GM21576 (cell line): ENCODE results near the gene RUFY4.

Experiments
- ATAC-seq: cut with Tn5 transposase; IDR thresholded peaks from one replicate; pipeline ENCODE4 v1.9.1; 2021; ENCODE audit warnings: mild to moderate bottlenecking, moderate library complexity; ENCODE audit not compliant: unreplicated experiment

The RUFY4 gene

DNA sequence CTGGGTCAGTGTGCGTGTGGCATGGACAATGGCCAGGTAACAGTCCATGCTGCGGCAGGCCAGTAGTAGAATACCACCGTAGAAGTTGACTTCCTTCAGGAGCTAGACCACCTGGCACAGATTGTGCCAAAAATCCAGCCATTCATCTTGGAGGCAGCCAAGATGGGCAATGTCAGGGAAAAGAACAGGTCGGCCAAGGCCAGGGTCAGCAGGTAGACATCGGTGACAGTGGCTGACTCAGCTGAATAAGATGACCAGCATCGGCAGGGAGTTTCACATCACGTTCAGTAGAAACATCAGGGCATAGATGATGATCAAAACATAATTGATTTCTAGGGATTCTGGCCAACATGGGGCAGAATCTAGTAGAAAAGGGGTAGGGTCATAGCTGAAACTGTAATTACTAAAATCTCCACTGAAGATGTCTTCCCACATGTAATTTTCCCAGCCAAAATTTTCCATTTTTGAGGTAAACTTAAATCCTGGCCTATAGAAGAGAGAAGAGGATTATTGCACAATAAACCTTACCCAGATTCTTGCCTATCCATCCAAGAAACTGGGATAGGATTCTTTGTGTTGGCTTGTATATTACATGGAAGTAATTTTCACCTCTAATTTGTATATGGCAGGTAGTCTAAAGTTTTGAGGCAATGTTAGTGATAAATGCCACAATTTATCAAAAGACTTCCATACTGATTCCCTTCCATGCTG is 7.9 kb upstream of the RUFY4 start:
- no peak for ATAC-seq

DNA sequence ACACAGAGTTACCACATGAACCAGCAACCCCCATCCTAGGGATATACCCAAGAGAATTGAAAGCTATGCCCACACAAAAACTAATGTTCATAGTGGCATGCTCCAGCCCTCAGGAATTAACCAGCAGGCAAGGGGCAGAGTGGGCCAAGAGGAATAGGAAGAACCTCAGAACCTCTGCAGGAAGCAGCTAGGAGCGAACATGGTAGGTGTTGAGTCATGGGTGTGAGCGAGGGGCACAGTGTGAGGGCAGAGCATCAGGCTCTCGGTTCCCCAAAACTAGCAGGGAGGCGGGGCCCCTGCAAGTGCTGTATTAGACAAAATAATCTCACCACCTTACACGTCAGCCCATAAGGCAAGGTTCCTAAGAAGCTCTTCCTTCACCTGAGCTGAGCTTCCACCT is 5.6 kb upstream of the RUFY4 start:
- ATAC-seq = peak; percentile 90

DNA sequence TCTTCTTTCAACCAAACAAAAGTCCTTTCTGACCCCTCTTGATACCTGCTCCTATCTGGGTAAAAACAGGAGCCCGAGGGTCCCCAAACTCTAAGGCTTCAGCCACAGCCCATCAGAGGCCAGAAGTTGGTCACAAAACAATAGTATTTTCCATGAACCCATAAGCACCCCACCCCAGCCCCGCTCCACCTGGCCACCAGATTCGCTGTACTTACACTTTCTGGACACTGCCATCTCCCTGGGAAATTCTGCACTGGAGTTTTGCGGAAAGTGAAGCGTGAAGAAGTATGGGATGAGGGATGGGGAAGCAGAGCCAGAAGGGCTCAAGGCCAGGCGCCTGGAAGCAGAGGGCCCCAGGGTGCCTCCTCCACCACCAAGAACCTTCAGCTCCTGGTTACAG is 5.2 kb upstream of the RUFY4 start:
- ATAC-seq = no peak

DNA sequence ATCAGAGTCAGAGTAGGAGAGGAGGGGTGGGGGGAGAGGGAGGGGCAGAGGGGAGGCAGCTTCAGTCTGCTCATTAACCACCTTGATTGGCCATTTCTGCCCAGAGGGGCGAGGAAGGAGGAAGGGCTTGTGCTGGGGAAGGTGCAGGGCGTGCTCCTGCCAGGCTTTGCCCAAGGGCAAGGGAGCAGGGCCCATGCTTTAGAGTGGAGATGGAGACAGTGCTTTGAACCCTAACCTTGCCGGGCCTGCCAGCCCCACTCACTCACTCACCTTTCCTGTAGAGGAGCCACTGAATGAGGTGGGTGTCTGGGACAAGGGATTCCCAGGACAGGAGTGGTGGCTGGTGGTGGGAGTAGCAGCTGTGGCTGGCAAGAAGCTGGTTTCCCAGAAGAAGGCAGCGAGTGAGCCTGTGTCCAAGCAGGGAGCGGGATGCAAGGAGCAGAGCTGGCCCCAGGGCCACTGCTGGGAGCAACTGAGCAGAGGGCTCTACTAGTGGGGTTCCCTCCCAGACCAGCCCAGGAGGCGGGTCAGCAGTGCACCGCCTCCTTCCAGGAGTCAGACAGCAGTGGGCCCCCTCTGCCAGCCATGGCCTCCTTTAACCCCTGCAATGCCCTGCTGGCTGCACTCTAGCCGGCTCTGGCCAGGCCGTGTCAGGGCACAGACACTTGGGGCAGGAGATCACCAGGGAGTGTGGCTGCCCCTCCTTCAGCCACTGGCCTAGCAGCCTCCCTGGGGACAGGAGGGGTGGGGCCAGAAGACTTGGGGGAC is 3.6 kb upstream of the RUFY4 start:
- ATAC-seq = no peak

DNA sequence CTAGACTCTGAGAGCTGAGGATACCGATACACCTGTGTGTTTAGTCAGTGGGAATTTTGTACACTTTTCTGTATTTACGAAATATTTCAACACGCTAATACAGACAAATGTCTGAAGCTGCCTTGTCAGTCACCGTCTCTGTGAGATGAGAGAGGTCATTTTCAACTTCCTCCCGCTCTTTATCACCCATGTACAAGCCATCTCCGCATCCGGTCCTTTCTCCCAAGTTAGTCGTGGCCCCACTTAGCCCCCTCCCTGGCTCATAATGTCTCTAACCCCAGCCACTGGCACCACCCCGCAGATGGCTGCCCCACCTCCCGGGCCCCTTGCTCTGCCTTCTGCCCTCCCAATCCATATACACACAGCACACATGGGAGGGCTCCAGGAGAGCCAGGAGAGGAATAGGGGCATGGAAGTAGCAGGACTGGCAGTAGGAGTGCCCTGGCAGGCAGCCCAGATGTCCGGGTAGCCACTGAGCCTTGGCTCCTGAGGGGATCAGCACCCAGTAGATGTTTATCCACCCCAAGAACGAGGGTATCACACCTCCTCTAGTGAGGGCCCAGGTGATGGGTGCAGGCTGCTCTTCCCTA is 2.0 kb upstream of the RUFY4 start:
- ATAC-seq = no peak

DNA sequence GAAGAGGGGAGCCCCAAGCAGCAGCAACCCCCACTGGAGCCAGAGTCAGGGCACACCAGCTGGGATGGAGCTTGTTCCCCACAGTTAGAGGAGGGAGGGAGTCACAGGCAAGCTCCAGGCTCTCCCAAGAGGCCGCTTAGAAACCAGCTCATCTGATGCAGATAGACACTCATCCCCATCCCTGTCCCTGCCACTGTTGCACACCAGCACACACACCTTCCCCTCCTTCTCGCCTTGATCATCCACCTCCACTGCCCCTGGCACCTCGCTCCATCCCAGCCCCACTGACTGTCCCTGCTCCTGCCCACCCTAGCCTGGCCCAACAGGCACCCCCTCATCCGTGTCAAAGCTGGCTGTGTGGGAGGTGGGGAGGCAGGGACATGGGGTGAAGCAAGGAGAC is 1.5 kb upstream of the RUFY4 start:
- no peak for ATAC-seq

DNA sequence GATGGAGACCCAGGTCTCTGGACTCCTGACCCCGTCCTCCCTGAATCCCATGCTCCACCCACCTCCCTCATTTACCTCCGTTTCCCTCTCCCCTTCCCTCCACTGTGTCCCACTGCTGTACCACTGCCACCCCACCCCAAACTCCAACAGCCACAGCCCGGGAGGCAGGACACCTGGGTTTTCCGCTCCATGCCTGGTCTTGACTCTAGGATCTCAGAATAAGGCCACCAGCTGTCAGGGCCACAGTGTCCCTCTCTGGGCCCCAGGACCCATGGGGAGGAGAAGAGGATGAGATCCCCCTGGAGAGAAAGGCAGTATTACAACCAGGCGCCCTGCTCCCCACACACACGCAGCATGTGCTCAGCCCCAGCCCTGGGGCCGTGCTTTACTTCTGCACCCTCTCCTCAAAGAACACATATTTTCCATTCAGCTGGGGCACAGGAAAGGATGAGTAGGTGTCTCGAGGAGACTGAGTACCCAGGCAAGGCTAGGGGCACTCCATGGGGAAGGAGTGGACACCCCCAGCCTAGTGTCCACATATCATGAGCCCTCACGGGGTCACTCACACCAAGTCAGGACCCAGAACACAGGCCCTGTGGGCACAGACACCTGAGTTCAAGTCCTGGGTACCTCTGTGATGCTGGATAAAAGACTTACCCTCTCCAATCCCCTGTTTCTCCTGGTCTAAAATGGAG is 700 bp downstream of the RUFY4 start:
- no peak for ATAC-seq

DNA sequence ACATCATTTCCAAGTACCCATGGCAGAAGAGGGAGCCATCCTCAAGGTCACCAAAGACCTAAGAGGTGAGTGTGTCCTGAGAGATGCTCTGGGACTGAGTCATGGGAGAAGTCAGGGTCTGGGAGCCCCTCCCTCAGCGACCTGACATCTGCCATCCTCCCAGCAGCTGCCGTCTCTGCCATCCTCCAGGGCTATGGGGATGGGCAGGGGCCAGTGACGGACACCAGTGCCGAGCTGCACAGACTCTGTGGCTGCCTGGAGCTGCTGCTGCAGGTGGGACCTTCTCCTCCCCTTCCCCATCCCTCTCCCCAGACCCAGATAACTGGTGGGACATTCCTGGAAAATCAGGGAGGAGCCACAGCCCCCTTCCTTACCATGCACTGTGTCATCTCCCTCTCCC is 1.5 kb downstream of the RUFY4 start:
- no peak for ATAC-seq

DNA sequence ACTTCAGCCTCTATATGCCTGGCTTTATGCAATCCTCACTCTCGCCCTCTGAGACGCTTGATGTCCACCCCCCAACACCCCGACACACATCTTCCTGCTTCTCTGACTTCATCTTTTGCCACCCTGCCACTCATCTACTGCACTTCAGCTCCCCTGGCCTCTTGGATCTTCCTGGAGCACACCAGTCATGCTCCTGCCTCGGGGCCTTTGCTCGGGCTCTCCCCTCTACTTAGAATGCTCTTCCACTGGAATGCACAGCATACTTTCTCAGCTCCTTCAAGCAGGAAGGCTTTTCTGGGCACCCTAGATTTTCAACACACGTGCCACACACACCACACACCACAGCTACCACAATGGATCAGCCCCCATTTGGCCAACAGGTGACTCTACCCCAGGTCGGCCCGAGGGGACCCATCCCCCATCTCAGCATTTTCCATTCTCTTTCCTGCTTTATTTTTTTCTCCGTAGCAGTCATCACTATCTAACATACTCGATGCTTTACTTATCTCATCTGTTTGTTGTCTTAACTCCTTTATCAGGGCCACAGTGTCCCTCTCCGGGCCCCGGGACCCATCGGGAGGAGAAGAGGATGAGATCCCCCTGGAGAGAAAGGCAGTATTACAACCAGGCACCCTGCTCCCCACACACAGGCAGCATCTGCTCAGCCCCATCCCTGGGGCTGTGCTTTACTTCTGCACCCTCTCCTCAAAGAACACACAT is 2.3 kb downstream of the RUFY4 start:
- no peak for ATAC-seq

DNA sequence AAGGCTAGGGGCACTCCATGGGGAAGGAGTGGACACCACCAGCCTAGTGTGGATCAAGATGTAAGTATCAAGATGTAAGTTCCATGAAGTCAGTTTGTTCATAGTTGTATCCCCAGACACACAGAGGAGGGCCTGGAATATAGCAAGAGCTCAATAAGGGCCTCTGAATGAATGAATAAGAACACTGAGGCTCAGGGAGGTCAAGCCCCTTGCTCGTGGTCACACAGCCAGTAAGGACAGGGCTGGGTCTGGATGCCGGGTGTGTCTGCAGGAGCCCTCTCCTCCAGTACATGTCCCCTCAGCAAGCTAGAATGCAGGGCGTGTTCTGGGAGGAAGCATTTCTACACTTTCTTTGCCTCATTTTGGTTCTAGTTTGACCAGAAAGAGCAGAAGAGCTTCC is 2.9 kb downstream of the RUFY4 start:
- ATAC-seq = no peak

DNA sequence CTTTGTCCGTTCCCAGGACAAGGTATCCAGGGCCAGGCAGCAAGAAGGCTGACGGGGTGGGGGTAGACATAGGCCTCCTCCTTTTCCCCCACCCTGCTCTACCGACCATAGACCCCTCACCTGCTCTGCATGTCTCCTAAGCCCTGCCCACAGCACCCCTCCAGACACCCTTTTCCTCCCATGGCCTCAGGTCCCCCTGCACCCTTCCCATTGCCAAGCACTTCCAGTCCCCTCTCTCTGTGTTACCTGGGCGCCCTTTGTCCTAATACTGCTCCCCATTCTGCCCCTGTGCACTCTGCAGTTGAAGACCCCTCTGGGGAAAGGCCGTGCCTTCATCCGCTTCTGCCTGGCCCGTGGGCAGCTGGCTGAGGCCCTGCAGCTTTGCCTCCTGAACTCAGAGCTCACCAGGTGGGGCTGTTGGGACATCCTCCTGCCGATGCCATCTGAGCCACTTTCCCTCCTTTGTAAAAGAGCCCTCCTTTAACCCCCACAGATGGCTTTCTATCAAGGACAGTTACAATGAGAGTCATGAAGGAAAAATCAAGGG is 3.5 kb downstream of the RUFY4 start:
- no peak for ATAC-seq

DNA sequence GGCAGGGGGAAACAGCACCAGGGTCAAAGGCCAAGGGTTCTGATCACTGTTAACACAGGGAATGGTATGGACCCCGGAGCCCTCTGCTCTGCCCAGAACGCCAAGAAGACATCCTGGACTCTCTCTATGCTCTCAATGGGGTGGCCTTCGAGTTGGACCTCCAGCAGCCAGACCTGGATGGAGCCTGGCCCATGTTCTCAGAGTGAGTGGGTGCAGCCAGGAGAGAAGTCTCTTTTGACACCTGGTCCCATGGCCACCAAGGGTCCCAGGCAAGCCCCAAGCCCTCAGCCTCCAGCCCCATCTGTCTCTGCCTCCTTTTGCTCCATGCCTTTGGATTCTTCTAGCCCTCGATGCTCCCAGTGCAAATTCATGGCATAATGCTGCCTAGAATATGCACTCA is 4.1 kb downstream of the RUFY4 start:
- no peak for ATAC-seq

DNA sequence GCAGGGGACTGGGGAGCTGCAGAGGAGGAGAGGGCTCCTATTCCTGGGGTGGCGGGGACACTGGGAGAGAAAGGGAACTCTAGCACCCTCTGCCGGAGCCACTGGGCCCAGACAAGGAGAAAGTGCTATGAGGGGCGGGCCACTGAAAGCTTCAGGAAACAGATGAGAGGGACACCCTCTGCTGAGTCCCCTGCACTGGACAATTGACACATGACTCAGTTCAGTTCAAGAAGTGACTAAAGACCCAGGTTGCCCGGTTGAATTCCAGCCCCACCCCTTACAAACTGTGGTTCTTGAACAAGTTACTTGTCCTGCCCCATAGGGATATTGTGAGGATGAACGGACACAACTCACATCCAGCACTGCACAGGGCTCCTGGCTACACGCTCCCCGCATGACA is 5.0 kb downstream of the RUFY4 start:
- ATAC-seq = no peak

DNA sequence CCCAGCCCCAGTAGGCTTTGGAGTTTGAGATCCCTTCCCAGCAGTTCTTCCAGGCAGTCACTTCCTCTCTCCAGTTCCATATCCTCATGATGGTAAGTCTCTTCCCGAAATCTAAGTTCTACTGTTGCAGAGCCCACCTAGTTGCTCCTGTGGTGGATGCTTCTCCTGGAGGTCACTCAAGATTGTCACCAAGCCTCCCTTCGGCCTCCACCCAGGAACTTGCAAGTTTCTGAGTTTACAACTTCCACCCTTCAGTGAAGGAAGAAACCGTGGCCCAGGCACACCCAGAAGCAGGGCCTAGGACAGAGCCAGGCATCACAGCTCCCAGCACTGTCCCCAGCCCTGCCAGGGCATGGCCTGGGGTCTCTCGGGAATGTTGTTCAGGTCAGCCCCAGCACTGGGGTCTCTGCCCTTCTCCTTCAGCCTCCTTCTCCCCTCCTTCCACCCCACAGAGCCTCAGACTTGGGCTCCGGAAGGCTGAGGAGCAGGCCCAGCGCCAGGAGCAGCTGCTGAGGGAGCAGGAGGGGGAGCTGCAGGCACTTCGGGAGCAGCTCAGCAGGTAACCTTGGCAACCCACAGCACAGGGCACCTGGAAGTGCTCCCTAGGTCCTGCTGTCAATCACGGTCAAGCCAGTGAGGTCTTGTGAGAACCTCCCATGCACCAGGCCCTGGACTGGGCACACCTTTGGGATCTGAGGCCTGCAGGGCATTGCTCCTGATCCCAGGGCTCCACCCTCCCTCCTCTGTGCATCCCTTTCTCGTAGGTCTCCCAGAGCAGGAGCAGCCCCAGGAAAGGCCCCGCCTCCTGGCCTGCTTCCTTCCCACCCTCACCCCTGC is 7.1 kb downstream of the RUFY4 start:
- ATAC-seq = no peak

DNA sequence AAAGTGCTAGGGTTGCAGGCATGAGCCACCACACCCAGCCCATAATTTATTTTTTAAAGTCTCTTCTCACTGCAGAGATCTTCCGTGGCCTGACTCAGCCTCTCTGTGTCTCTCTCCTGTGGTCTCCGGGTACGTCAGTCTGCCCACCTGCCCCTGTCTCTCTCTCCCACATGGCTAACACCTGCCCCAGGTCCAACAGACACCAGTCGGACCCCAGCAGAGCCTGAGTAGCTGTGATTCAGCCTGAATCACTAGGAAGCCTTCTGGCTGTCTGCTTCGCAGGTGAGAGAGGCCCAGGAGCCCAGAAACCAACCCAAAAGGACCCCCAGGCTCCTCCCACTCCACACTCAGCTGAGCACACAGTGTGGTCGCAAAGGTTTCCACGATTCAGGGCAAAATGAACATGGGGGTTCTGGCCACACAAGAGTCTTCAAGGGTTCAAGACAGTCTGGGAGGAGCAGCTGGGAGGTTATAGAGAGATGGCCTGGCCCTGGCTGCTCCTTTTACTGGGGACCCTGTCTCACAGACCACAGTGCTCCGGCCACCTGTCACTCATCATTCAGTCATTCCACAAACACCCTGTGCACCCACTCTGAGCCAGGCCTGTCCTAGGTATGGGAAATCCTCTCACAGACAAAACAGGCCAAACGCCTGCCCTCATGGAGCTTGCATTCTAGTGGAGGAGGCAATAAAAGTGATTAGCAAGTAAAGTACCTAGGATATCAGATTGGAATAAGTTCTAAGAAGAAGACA is 8.6 kb downstream of the RUFY4 start:
- no peak for ATAC-seq

DNA sequence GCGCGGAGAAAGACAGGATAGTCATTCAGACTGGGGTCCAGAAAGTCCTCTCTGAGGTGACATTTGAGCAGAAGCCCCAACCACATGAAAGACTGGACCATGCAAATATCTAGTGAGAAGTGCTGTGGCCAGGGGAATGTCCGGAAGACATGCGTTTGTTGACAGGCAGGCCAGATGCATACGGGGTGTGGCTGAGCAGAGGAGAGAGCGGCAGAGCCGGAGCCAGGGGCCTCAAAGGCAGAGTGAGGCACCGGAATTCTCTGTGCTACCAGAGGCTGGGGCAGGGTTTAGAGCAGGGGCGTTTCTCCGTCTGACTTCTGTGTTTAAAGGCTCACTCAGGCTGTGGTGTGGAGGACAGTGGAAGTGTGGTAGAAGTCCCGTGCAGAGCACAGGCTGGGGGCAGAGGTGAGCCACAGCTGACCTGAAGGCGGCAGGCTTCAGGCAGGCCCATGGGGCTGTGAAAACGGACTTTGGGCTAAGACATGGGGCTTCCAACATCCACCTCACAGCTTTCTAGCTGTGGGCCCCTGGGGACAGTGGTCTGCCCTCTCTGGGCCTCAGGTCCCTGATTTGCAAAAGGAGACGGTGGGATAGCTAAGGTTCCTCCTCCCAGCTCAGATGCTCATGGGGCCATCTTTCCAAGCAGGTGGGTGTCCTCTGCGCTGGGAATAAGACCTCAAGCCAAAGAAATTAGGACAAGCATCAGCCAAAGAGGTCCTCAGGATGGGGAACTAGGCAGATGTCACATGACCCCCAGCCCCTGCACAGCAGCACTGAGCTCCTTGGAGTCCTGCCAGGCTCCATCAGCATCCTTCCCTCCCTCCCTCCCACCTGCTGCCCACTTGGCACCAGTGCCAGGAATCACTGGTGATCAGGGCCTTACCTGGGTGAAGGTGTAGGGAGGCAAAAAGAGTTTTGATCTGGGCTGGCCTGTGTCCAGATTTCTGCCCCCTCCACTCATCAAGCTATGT is 11.2 kb downstream of the RUFY4 start:
- no peak for ATAC-seq

DNA sequence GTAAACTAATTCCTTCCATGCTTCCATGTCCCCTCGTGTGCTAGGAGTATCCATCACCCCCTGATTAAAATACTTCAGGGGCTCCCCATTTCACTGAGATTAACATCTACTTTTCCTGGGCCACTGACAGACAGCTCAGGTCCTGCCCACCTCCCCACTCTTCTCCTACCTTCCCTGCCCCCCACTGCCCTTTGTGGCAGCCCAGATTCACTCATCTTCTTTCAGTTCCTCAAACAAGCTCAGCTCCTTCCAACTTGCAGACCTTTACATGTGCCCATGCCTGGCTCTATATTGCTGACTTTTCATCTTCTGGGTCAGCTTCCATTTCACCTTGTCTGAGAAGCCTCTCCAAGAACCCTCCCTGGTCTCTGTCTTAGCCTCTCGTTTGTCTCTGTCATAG is 12.0 kb downstream of the RUFY4 start:
- ATAC-seq = peak; percentile 90

DNA sequence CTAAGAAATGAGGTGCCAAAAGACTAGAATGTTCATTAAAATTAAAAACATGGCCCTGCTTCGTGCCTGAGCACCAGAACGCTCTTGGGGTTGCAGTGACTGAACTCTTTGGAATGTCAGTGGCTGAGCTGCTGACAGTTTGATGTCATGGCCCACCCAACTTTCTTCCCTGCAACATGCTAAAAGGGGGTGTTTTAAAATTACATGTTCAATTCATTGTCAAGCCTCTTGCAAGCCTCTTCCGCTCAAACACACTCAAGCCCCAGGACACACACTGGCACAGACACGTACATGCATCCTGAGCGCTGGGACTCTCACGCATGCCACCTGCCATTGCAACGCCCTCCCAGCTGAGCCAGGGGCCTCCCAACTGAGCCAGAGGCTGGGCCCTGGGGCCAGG is 12.6 kb downstream of the RUFY4 start:
- ATAC-seq = no peak
